ENCODE measurements around the gene SNAPC4.

DNA sequence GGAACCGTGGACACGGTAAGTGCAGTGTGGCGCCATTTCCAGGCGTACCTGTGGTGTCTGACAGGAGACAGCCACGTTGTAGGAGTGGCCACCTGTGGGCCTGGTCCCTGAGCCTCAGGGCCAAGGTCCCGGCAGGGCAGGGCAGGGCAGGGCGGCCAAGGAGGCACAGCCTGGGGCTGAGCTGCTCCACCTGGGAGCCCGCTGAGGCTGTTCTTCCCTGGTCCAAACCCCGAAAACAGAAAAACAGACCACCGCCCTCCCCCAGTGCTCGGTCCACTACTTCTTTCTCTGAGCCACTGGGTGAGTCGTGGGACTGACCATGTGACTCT, 19.1 kb upstream of the SNAPC4 start:
- TF ChIP-seq, protein P1, sequence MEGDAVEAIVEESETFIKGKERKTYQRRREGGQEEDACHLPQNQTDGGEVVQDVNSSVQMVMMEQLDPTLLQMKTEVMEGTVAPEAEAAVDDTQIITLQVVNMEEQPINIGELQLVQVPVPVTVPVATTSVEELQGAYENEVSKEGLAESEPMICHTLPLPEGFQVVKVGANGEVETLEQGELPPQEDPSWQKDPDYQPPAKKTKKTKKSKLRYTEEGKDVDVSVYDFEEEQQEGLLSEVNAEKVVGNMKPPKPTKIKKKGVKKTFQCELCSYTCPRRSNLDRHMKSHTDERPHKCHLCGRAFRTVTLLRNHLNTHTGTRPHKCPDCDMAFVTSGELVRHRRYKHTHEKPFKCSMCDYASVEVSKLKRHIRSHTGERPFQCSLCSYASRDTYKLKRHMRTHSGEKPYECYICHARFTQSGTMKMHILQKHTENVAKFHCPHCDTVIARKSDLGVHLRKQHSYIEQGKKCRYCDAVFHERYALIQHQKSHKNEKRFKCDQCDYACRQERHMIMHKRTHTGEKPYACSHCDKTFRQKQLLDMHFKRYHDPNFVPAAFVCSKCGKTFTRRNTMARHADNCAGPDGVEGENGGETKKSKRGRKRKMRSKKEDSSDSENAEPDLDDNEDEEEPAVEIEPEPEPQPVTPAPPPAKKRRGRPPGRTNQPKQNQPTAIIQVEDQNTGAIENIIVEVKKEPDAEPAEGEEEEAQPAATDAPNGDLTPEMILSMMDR (conservative IDR thresholded peaks at IDR 0.05 in 1 of 2, IDR thresholded peaks at IDR 0.05 in 1 of 2; ENCODE audit: low read depth in 1 of 2, low read length in 2 of 2) = no peak
- no peak for TF ChIP-seq EZH2 (IDR thresholded peaks at IDR 0.05; ENCODE audit: low read length, missing control alignments)
